MM.1S (cell line): ENCODE measurements around the gene TMCO4.

Source experiments
- EZH2 ChIP-seq: fragments of 300-600 bp; sonication (generic); optimal IDR thresholded peaks from 2 replicates; pipeline ENCODE3; 2017; ENCODE audit warnings: low read depth, mild to moderate bottlenecking, antibody characterized with exemption, low read length, mixed read lengths
- TF ChIP-seq, protein P1 (sequence below): fragments of 300-600 bp; sonication (generic); IDR thresholded peaks from 2 replicates; pipeline ENCODE4 v1.5.1; 2016; ENCODE audit warnings: antibody characterized with exemption, low read length, mixed read lengths

- TF ChIP-seq, protein P1, sequence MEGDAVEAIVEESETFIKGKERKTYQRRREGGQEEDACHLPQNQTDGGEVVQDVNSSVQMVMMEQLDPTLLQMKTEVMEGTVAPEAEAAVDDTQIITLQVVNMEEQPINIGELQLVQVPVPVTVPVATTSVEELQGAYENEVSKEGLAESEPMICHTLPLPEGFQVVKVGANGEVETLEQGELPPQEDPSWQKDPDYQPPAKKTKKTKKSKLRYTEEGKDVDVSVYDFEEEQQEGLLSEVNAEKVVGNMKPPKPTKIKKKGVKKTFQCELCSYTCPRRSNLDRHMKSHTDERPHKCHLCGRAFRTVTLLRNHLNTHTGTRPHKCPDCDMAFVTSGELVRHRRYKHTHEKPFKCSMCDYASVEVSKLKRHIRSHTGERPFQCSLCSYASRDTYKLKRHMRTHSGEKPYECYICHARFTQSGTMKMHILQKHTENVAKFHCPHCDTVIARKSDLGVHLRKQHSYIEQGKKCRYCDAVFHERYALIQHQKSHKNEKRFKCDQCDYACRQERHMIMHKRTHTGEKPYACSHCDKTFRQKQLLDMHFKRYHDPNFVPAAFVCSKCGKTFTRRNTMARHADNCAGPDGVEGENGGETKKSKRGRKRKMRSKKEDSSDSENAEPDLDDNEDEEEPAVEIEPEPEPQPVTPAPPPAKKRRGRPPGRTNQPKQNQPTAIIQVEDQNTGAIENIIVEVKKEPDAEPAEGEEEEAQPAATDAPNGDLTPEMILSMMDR: no peak
- no peak for TF ChIP-seq EZH2
These were observed 24.4 kb downstream of the TMCO4 start for GRCh38 chr1:19775317-19775716.
